Dendritic cell treated with granulocyte-macrophage colony-stimulating factor and Interleukin-4, amounts not matched to agents 40 ng/mL and 50 ng/mL, for 4 days (primary cell): ENCODE results near the gene GPR107.

Experiments used
- H3K27ac Mint-ChIP-seq: one replicate; pipeline ENCODE4 v1.8.0; 2022; ENCODE audit warnings: mild to moderate bottlenecking, mixed read lengths
- H3K27me3 Mint-ChIP-seq: one replicate; pipeline ENCODE4 v1.8.0; 2022; ENCODE audit warnings: mild to moderate bottlenecking, mixed read lengths
- H3K36me3 Mint-ChIP-seq: one replicate; pipeline ENCODE4 v1.8.0; 2022; ENCODE audit warnings: low read depth, mixed read lengths
- H3K4me1 Mint-ChIP-seq: one replicate; pipeline ENCODE4 v1.8.0; 2022; ENCODE audit warnings: low read depth, mixed read lengths
- H3K4me3 Mint-ChIP-seq: one replicate; pipeline ENCODE4 v1.8.0; 2022; ENCODE audit warnings: mild to moderate bottlenecking, moderate library complexity, mixed read lengths
- H3K9me3 Mint-ChIP-seq: one replicate; pipeline ENCODE4 v1.8.0; 2022; ENCODE audit warnings: mixed read lengths
- intact Hi-C: fragments of 100-400 bp; cut with micrococcal nuclease; formaldehyde crosslinking; loops from one replicate; pipeline ENCODE4 v1.15.0; 2022

The GPR107 gene

DNA sequence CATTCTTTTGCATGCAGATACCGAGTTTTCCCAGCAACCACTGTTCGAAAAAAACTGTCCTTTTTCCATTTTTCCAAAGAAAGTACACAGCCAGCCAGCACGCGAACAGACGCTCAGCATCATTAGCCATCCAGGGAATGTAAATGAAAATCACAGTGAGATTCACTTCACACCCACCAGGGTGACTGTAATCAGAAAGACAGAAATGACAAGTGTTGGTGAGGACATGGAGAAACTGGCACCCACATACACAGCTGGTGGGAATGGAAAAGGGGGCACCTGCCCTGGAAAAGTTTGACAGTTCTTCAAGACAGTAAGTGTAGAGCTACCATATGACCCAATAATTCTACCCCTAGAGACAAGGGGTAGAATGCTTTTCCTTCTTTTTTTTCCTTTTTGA lies 93.5 kb downstream of the GPR107 start:
- Mint-ChIP-seq H3K9me3 (no peaks in the 10 kb centered on the region), H3K4me1 (peaks cover 17% of the 10 kb centered on the region), H3K4me3 (no peak overlapping the region), H3K27ac (no peak overlapping the region), H3K36me3 (no peaks in the 10 kb centered on the region), H3K27me3 (peaks cover 41% of the 10 kb centered on the region)
- intact Hi-C loops = no loop called here

DNA sequence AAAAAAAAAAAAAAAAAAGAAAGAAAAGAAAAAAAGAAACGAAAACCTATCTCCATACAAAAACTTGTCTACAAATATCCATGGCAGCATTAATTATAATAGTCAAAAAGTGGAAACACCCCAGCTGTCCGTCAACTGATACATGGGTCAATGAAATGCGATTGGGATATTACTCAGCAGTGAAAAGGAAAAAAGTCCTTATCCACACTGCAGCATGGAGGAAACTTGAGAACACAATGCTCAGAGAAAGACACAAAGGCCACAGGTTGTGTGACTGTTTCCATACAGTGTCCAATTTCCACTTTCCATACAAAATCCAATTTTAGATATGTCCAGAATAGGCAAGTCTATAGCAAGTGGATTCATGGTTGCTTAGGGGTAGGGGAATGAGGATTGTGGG lies 94.2 kb downstream of the GPR107 start:
- H3K9me3 Mint-ChIP-seq = no peaks in the 10 kb centered on the region
- no peaks in the 10 kb centered on the region for H3K36me3 Mint-ChIP-seq
- peaks cover 17% of the 10 kb centered on the region for H3K4me1 Mint-ChIP-seq
- no peak overlapping the region for H3K4me3 Mint-ChIP-seq
- intact Hi-C loops = no loop called here
- no peak overlapping the region for H3K27ac Mint-ChIP-seq
- peaks cover 36% of the 10 kb centered on the region for H3K27me3 Mint-ChIP-seq

DNA sequence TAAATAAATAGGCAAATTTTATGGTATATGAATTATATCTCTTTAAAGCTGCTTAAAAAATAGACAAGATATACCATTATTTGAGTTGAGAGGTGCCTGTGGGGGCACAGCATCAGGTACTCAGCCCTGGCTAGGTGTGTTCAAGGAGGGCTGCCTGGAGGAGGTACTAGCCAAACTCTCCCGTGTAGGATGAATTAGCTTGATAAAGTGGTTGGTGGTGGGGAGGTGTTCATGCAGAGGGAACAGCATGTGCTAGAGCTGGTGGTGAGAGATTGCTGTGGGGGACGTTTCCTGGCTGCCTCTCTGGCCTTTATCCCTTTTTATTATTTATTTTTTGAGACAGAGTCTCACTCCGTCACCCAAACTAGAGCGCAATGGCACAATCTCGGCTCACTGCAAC lies 95.3 kb downstream of the GPR107 start:
- Mint-ChIP-seq H3K27ac (no peak overlapping the region), H3K4me3 (no peak overlapping the region), H3K27me3 (peaks cover 25% of the 10 kb centered on the region), H3K4me1 (peaks cover 8% of the 10 kb centered on the region), H3K36me3 (no peaks in the 10 kb centered on the region), H3K9me3 (no peaks in the 10 kb centered on the region)
- intact Hi-C loops = no loop called here

DNA sequence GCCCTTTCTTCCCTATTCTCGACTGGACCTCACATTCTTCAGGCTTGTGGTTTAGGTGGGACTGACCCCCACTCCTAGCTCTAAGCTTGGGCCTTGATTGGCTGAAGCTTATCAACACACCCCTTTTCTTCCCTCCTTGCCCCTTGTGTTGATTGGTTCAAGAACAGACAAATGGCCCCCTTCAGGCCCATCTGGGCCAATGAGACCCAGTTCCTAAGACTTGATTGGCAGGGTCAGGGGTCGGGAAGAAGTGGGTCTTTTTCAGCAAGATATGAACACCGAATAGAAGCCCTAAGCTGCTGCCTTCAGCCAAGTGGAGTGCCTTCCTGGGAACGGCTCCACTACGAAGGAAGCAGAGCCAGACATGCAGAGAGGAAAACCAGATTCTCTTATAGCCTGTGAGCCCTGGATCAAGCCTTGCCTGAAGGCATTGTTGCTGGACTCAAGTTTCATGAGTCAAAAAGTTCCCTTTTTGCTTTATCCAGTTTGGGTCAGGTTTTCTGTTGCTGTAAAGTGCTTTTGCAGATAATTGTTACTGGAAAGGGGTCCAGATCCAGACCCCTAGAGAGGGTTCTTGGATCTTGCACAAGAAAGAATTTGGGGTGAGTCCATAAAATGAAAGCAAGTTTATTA lies 96.1 kb downstream of the GPR107 start:
- H3K4me3 Mint-ChIP-seq = no peak overlapping the region
- intact Hi-C loops = no loop called here
- no peaks in the 10 kb centered on the region for H3K36me3 Mint-ChIP-seq
- peaks cover 18% of the 10 kb centered on the region for H3K27me3 Mint-ChIP-seq
- H3K27ac Mint-ChIP-seq = no peak overlapping the region
- H3K4me1 Mint-ChIP-seq = peaks cover under 1% of the 10 kb centered on the region
- no peaks in the 10 kb centered on the region for H3K9me3 Mint-ChIP-seq

DNA sequence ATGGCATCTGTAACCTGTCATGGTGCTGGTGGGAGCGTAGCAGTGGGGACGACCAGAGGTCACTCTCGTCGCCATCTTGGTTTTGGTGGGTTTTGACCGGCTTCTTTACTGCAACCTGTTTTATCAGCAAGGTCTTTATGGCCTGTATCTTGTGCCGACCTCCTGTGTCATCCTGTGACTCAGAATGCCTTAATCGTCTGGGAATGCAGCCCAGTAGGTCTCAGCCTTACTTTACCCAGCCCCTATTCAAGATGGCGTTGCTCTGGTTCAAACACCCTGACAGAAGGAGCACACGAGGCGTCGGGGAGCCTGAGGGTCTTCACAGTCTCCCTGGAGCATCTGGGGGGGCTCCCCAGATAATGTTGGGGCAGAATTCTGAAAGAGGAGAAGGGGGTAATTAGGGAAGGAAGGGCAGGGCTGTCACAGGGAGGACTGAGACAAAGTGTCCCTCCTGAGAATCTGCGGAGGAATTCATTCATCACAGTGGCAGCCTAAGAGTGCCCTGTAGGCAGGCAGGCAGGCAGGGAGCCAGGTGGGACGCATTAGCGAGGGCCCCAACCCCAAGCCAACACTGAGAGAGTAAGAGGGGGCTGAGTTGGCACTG lies 97.2 kb downstream of the GPR107 start:
- Mint-ChIP-seq H3K27ac (no peak overlapping the region), H3K27me3 (peaks cover 11% of the 10 kb centered on the region), H3K9me3 (no peaks in the 10 kb centered on the region), H3K4me3 (no peak overlapping the region), H3K4me1 (no peaks in the 10 kb centered on the region), H3K36me3 (no peaks in the 10 kb centered on the region)
- intact Hi-C loops = no loop called here

DNA sequence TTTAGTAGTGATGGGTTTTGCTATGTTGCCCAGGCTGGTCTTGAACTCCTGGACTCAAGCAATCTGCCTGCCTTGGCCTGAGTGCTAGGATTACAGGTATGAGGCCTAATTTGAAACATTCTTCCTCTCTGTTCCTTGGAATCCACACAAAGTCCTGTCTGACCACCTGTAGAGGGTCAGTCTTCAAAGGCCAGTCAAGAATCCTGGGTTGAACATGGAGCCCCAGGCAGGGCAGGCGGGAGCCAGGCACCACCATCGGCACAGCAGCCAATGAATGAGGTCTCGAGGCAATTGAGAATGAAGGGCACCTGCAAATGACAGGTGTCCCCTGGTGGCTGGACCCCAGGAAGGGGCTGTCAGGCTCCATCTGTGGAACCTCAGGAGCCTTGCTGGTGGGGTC lies 101.1 kb downstream of the GPR107 start:
- H3K27me3 Mint-ChIP-seq = peaks cover 4% of the 10 kb centered on the region
- no peaks in the 10 kb centered on the region for H3K36me3 Mint-ChIP-seq
- no peak overlapping the region for H3K4me3 Mint-ChIP-seq
- H3K4me1 Mint-ChIP-seq = peaks cover 9% of the 10 kb centered on the region
- no peaks in the 10 kb centered on the region for H3K9me3 Mint-ChIP-seq
- intact Hi-C loops = no loop called here
- H3K27ac Mint-ChIP-seq = no peak overlapping the region

DNA sequence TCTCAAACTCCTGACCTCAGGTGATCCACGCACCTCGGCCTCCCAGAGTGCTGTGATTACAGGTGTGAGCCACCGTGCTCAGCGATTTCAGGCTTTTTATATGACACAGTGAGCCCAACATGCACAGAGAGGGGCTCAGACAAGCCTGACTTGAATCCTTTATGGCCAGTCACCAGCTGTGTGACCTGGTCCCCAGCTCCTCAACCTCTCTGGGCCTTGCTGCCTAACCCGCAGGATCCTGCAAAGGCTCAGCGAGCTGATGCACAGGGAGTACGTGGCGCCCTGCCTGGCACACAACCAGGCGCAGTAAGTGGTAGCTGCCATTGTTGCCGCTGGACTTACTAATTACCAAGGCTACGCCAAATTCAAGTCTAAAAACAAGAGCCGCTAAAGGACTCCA lies 101.9 kb downstream of the GPR107 start:
- Mint-ChIP-seq H3K9me3 (no peaks in the 10 kb centered on the region), H3K36me3 (no peaks in the 10 kb centered on the region), H3K4me3 (no peak overlapping the region), H3K27me3 (peaks cover 4% of the 10 kb centered on the region), H3K4me1 (peaks cover 9% of the 10 kb centered on the region), H3K27ac (no peak overlapping the region)
- intact Hi-C loops = no loop called here

DNA sequence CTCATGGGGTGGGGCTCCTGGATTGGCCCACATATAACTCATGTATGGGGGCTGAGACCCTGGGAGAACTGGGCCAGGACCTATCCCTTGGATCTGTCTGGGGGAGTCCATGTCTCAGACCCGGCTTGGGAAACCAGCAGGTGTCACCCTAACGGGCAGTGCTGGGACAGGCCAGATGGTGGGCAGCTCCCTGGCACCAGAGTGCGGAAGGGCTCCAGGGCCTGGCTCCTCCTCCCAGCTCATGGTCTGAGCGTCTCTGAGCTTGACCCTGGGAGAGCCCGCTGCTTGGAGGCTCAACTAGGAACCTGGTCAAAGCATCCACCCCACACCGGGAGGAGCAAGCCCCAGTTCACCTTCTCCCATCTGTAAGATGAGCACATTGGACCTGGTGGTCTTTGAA lies 103.0 kb downstream of the GPR107 start:
- Mint-ChIP-seq H3K9me3 (no peaks in the 10 kb centered on the region), H3K4me1 (peaks cover 9% of the 10 kb centered on the region), H3K36me3 (no peaks in the 10 kb centered on the region), H3K27ac (no peak overlapping the region), H3K4me3 (no peak overlapping the region), H3K27me3 (peaks cover 4% of the 10 kb centered on the region)
- intact Hi-C loops = no loop called here

DNA sequence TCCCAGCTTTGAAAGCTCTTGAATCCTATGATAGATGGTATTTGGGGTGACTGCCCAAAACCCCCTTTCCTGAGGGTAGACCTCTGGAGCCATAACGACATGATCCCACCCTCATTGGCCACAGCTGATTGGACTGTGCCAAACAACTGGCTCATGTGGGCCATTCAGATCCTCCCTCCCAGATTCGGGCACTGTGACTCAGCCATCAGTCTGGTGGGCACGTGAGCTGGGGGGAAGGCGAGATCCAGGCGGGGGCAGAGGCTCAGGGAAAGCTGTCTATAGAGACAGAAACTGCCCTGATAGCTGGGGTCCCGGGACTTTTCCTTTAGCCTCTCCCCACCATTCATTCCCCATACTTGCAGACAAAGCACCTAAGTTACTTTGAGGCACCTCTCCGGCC lies 103.4 kb downstream of the GPR107 start:
- Mint-ChIP-seq H3K9me3 (no peaks in the 10 kb centered on the region), H3K27ac (no peak overlapping the region), H3K4me3 (no peak overlapping the region), H3K36me3 (no peaks in the 10 kb centered on the region), H3K27me3 (no peaks in the 10 kb centered on the region), H3K4me1 (peaks cover 9% of the 10 kb centered on the region)
- intact Hi-C loops = no loop called here

DNA sequence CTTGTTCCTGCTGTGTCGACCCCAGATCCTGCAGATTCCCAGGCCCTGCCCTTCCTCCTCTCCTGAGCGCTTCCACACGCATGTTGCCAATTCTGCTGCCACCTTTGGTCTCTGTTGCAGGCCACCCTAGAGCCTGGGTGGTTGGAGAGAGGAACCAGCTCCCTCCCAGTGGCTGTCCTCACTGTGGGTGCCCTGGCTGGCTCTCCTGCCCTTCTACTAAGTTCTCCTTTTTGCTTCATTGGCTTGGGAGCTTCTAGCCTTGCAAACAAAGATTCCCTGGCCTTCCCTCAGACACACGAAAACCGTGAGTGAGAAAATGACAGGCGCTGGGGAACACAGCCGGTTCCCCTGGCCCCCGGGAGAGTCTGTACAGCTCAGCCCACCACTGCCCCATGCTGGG lies 104.3 kb downstream of the GPR107 start:
- Mint-ChIP-seq H3K36me3 (no peaks in the 10 kb centered on the region), H3K27ac (no peak overlapping the region), H3K9me3 (no peaks in the 10 kb centered on the region), H3K4me1 (peaks cover 9% of the 10 kb centered on the region), H3K27me3 (no peaks in the 10 kb centered on the region), H3K4me3 (no peak overlapping the region)
- intact Hi-C loops = no loop called here

DNA sequence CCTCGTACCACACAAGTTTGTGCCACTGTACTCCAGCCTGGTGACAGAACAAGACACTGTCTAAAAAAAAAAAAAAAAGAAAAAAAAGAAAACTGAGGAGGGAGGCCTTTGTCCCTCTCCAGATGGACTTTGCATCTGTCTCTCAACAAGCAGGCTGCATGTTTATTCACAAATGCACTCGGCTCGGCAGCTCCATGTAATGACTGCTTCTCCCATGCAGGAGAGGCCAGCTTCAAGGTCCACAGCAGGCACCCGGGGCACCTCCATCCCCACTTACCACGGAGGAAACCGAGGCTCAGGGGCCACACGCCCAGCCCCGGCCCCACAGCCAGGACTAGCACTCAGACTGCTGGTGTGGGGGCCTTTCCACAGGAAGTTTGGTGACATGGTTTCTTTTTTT lies 105.4 kb downstream of the GPR107 start:
- H3K27me3 Mint-ChIP-seq = no peaks in the 10 kb centered on the region
- H3K9me3 Mint-ChIP-seq = no peaks in the 10 kb centered on the region
- no peak overlapping the region for H3K4me3 Mint-ChIP-seq
- H3K4me1 Mint-ChIP-seq = peaks cover 9% of the 10 kb centered on the region
- H3K27ac Mint-ChIP-seq = no peak overlapping the region
- H3K36me3 Mint-ChIP-seq = no peaks in the 10 kb centered on the region
- intact Hi-C loops = no loop called here

DNA sequence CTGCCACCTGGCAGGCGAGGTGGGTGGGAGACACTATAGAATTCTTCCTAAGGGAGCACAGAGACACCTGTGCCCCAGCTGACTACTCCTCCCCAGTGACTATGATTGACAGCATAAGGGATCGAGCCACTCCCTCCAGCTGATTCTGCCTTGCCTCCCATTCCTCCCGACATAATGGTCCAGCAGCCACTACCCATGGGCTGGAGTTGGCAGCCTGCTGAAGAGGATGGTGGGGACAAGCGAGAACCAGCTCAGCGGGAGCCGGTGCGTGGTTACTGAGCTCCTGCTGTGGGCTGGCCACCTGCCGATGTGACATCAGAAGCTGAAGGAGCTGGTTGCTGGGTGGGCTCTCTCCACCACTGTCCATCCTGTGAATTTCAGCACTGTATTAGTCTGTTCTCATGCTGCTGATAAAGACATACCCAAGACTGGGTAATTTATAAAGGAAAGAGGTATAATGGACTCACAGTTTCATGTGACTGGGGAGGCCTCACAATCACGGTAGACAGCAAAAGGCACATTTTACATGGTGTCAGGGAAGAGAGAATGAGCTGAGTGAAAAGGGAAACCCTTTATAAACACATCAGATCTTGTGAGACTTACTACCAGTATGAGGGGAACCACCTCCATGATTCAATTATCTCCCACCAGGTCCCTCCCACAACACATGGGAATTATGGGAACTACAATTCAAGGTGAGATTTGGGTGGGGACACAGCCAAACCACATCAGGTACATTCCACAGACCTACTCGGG lies 106.4 kb downstream of the GPR107 start:
- Mint-ChIP-seq H3K4me3 (no peak overlapping the region), H3K4me1 (peaks cover 9% of the 10 kb centered on the region), H3K27me3 (peaks cover 7% of the 10 kb centered on the region), H3K9me3 (no peaks in the 10 kb centered on the region), H3K36me3 (no peaks in the 10 kb centered on the region), H3K27ac (no peak overlapping the region)
- intact Hi-C loops = no loop called here

DNA sequence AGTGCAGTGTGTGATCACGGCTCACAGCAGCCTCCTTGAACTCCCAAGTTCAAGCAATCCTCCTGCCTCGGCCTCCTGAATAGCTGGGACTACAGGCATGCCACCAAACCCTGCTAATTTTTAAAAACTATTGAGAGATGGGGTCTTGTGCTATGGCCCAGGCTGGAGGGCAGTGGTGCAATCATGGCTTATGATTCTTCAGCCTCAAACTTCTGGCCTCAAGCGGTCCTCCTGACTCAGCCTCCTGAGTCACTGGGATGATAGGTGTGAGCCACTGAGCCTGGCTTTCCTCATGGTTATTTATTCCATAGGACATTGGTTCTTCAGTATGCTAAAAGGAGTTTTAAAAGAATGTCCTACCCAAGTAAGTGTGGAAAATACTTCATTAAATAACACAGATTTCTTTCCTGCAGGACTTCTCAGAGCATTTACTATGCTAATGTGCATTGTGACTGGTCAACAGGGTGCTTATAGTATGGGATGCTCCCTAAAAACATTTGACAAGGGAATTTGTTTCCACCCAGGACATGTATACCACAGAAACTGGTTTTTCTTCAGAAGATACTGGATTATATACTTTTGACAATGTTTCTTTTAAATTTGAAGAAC lies 107.3 kb downstream of the GPR107 start:
- H3K27ac Mint-ChIP-seq = no peak overlapping the region
- intact Hi-C loops = no loop called here
- H3K4me3 Mint-ChIP-seq = no peak overlapping the region
- peaks cover 8% of the 10 kb centered on the region for H3K27me3 Mint-ChIP-seq
- peaks cover 9% of the 10 kb centered on the region for H3K4me1 Mint-ChIP-seq
- H3K36me3 Mint-ChIP-seq = no peaks in the 10 kb centered on the region
- H3K9me3 Mint-ChIP-seq = no peaks in the 10 kb centered on the region

DNA sequence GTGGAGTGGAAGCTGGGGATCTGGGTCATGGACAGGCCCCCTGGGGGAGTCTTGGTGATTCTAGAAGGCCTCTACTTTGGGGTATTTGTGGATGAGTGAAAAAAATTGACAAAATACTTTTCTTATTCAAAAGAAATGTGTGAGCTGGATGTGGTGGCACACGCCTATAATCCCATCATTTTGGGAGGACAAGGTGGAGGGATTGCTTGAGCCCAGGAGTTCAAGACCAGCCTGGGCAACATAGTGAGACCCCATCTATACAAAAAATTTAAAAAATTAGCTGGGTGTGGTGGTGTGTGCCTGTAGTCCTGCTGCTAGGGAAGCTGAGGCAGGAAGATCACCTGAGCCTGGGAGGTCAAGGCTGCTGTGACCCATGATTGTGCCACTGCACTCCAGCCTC lies 111.9 kb downstream of the GPR107 start:
- Mint-ChIP-seq H3K36me3 (no peaks in the 10 kb centered on the region), H3K4me3 (no peak overlapping the region), H3K4me1 (no peaks in the 10 kb centered on the region), H3K9me3 (no peaks in the 10 kb centered on the region), H3K27ac (no peak overlapping the region), H3K27me3 (peaks cover 37% of the 10 kb centered on the region)
- intact Hi-C loops = no loop called here
